Measurements from ENCODE around the gene FAM117A.

The FAM117A gene

DNA sequence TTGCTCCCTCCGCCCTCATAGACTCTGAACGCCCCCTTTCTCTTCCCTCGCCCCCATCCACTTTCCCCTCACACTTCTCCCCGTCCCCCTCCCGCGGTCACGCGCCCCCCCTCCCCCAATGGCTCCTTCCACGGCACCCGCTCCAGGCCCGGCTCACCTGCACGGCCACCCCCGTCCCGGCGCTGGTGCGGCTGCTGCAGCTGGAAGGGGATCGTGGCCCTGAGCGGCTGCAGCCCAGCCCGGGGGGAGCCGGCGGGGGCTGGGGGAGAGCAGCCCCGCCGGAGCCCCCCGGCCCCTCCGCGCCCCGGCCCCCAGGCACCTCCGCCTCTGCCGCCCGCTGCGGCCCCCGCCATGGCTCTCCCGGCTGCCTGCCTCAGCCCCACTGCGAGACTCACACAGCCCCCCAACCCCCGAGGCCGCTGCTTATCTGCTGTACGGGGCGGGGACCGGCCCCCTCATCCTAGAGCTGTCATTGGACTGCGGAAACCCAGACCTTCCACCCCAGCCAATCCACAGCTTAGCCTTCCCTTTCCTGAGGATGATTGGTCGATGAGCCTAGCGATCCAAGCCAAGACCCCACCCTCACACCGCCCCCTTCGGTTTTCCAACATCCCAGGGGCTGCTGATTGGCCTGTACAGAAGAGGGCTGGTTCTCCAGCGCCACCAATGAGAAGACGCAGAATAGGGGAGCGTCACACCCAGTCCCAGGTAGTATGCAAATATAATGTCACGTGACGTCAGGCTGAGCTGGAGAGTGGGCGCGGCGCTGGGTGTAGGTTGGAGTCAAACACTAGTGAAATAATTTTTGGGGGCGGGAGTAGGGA is at the start of gene FAM117A:
TSS of gene FAM117A (minus strand) at position 397 of the 824 bp plus-strand sequence. CDS start at position 353, 44 bp downstream.
- peak within 1 kb of the TSS; percentile 94 for H3K4me3 ChIP-seq (ENCODE audit: low read length)
- no peaks in the 10 kb centered on the region; the same call in 1 of the 2 replicates for H3K27me3 ChIP-seq (ENCODE audit: control insufficient read depth, insufficient read depth, low read length)
- no peaks in the 10 kb centered on the region for H3K4me1 ChIP-seq (ENCODE audit: control insufficient read depth, insufficient read depth, low read length)
- DNase-seq (ENCODE audit: low read depth, low spot score): peak; percentile 99
- H3K27ac ChIP-seq (ENCODE audit: low read length): no peak within 1 kb of the TSS
- no peaks in the 10 kb centered on the region for H3K36me3 ChIP-seq (ENCODE audit: control insufficient read depth, insufficient read depth, low read length)
- no CpG with 5 or more reads among the region's 53 CpGs for WGBS (ENCODE audit: insufficient coverage, insufficient read length)
- no peaks in the 10 kb centered on the region for H3K9me3 ChIP-seq (ENCODE audit: control insufficient read depth, insufficient read depth, low read length)

- DNase-seq (ENCODE audit: low read depth, low spot score): no peak
- Histone ChIP-seq H3K27ac (ENCODE audit: low read length) (no peak overlapping the region), H3K27me3 (ENCODE audit: control insufficient read depth, insufficient read depth, low read length) (no peaks in the 10 kb centered on the region), H3K9me3 (ENCODE audit: control insufficient read depth, insufficient read depth, low read length) (no peaks in the 10 kb centered on the region), H3K36me3 (ENCODE audit: control insufficient read depth, insufficient read depth, low read length) (peaks cover 2% of the 10 kb centered on the region; the same call in 1 of the 2 replicates), H3K4me1 (ENCODE audit: control insufficient read depth, insufficient read depth, low read length) (no peaks in the 10 kb centered on the region), H3K4me3 (ENCODE audit: low read length) (no peak overlapping the region)
- WGBS (ENCODE audit: insufficient coverage, insufficient read length): no CpG with 5 or more reads among the region's 4 CpGs
Measured at GRCh38 chr17:49809056-49809455, 45.1 kb upstream of the FAM117A start.

DNA sequence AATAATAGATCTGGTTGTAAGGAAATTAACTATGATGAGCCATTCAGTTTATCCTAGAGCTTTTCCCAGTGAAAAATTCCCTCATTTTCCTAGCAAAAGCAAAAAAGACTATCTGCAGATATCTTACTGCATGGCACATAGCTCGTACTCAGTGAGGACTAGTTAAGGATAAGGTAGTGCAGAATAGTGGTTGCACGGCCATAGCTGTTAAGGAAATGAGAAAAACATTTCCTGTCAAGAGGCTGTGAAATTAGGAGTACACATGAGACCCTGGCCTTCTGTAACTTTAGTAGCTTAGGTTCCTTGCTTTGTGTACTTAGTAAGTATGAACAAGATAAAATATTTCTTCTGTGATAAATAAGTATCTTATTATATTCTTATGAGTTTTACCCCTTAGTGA is 34.8 kb upstream of the FAM117A start:
- Histone ChIP-seq H3K36me3 (ENCODE audit: control insufficient read depth, insufficient read depth, low read length) (peaks cover 16% of the 10 kb centered on the region; the same call in 1 of the 2 replicates), H3K4me1 (ENCODE audit: control insufficient read depth, insufficient read depth, low read length) (no peaks in the 10 kb centered on the region)
- no CpG with 5 or more reads among the region's 2 CpGs for WGBS (ENCODE audit: insufficient coverage, insufficient read length)

DNA sequence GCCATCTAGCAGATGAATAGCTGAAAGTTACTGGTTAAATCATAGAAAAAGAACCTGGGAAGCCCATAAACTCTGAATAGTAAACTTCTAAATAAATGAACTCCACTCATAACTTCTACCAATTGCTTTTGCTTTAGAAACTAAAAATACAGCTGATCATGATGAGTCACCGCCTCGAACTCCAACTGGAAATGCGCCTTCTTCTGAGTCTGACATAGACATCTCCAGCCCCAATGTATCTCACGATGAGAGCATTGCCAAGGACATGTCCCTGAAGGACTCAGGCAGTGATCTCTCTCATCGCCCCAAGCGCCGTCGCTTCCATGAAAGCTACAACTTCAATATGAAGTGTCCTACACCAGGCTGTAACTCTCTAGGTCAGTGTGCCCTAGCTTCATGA is 34.3 kb upstream of the FAM117A start:
- no peaks in the 10 kb centered on the region for H3K4me1 ChIP-seq (ENCODE audit: control insufficient read depth, insufficient read depth, low read length)
- no peak overlapping the region for H3K4me3 ChIP-seq (ENCODE audit: low read length)
- H3K27me3 ChIP-seq (ENCODE audit: control insufficient read depth, insufficient read depth, low read length): no peaks in the 10 kb centered on the region
- H3K36me3 ChIP-seq (ENCODE audit: control insufficient read depth, insufficient read depth, low read length): peaks cover 16% of the 10 kb centered on the region; the same call in 1 of the 2 replicates
- DNase-seq (ENCODE audit: low read depth, low spot score): no peak
- no peak overlapping the region for H3K27ac ChIP-seq (ENCODE audit: low read length)
- no peaks in the 10 kb centered on the region for H3K9me3 ChIP-seq (ENCODE audit: control insufficient read depth, insufficient read depth, low read length)
- WGBS (ENCODE audit: insufficient coverage, insufficient read length): no CpG with 5 or more reads among the region's 8 CpGs

More for the DNA sequence above, 34.8 kb upstream of the FAM117A start:
- H3K27me3 ChIP-seq (ENCODE audit: control insufficient read depth, insufficient read depth, low read length): no peaks in the 10 kb centered on the region
- no peak for DNase-seq (ENCODE audit: low read depth, low spot score)
- H3K9me3 ChIP-seq (ENCODE audit: control insufficient read depth, insufficient read depth, low read length): no peaks in the 10 kb centered on the region
- H3K27ac ChIP-seq (ENCODE audit: low read length): no peak overlapping the region
- no peak overlapping the region for H3K4me3 ChIP-seq (ENCODE audit: low read length)

DNA sequence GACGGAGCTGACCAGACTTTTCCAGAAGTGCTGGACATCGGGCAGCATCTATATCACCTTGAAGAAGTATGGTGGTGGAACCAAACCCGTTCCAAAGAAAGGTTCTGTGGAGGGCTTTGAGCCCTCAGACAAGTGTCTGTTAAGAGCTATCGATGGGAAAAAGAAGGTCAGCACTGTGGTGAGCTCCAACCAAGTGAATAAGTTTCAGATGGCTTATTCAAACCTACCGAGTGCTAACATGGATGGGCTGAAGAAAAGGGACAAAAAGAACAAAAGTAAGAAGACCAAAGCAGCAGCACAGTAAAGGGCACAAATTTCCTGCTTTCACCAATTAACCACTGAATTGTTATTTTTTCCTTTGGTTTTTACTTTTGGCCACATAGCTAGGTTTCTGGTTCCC is 31.4 kb upstream of the FAM117A start:
- no peak for DNase-seq (ENCODE audit: low read depth, low spot score)
- no CpG with 5 or more reads among the region's 5 CpGs for WGBS (ENCODE audit: insufficient coverage, insufficient read length)
- Histone ChIP-seq H3K9me3 (ENCODE audit: control insufficient read depth, insufficient read depth, low read length) (no peaks in the 10 kb centered on the region), H3K4me3 (ENCODE audit: low read length) (no peak overlapping the region), H3K27me3 (ENCODE audit: control insufficient read depth, insufficient read depth, low read length) (no peaks in the 10 kb centered on the region), H3K27ac (ENCODE audit: low read length) (no peak overlapping the region), H3K4me1 (ENCODE audit: control insufficient read depth, insufficient read depth, low read length) (no peaks in the 10 kb centered on the region), H3K36me3 (ENCODE audit: control insufficient read depth, insufficient read depth, low read length) (peaks cover 16% of the 10 kb centered on the region; the same call in 1 of the 2 replicates)

- Histone ChIP-seq H3K36me3 (ENCODE audit: control insufficient read depth, insufficient read depth, low read length) (peaks cover 8% of the 10 kb centered on the region; the same call in 1 of the 2 replicates), H3K4me3 (ENCODE audit: low read length) (no peak overlapping the region), H3K27me3 (ENCODE audit: control insufficient read depth, insufficient read depth, low read length) (no peaks in the 10 kb centered on the region), H3K4me1 (ENCODE audit: control insufficient read depth, insufficient read depth, low read length) (no peaks in the 10 kb centered on the region), H3K9me3 (ENCODE audit: control insufficient read depth, insufficient read depth, low read length) (no peaks in the 10 kb centered on the region), H3K27ac (ENCODE audit: low read length) (no peak overlapping the region)
- DNase-seq (ENCODE audit: low read depth, low spot score): no peak
- WGBS (ENCODE audit: insufficient coverage, insufficient read length): no CpG with 5 or more reads among the region's 3 CpGs
Measured at GRCh38 chr17:49793309-49793708, 29.4 kb upstream of the FAM117A start.

DNA sequence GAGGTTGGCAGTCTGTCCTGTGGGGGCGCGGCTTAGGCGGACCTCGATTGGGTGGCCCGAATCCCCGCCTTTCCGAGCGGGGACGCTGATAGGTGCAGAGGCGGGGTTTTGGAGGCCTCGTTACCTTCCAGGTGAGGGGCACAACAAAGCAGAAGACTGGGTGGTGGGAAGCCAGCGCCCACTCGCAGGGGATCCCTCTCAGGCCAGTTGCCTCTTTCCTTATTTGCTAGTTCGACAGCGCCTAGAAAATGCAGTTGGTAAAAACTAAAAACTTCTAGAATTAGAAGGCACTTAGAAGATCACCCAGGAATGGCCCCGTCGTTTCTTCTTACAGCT is 25.3 kb upstream of the FAM117A start:
- Histone ChIP-seq H3K4me1 (ENCODE audit: control insufficient read depth, insufficient read depth, low read length) (no peaks in the 10 kb centered on the region), H3K36me3 (ENCODE audit: control insufficient read depth, insufficient read depth, low read length) (peaks cover 3% of the 10 kb centered on the region; the same call in 1 of the 2 replicates), H3K27me3 (ENCODE audit: control insufficient read depth, insufficient read depth, low read length) (no peaks in the 10 kb centered on the region), H3K9me3 (ENCODE audit: control insufficient read depth, insufficient read depth, low read length) (no peaks in the 10 kb centered on the region), H3K4me3 (ENCODE audit: low read length) (peak overlapping the region; percentile 10; the same call in 1 of the 2 replicates), H3K27ac (ENCODE audit: low read length) (no peak overlapping the region)
- no peak for DNase-seq (ENCODE audit: low read depth, low spot score)
- WGBS (ENCODE audit: insufficient coverage, insufficient read length): no CpG with 5 or more reads among the region's 17 CpGs

GRCh38 chr17:49788478-49789242 is 24.7 kb upstream of the FAM117A start, which contains the start of gene KAT7:
TSS of gene KAT7 (plus strand) at chr17:49788681. CDS start at chr17:49788835, 154 bp downstream.
- Histone ChIP-seq H3K4me3 (ENCODE audit: low read length) (peak within 1 kb of the TSS; percentile 83), H3K36me3 (ENCODE audit: control insufficient read depth, insufficient read depth, low read length) (peaks cover 3% of the 10 kb centered on the region; the same call in 1 of the 2 replicates), H3K9me3 (ENCODE audit: control insufficient read depth, insufficient read depth, low read length) (no peaks in the 10 kb centered on the region), H3K4me1 (ENCODE audit: control insufficient read depth, insufficient read depth, low read length) (no peaks in the 10 kb centered on the region), H3K27ac (ENCODE audit: low read length) (no peak within 1 kb of the TSS), H3K27me3 (ENCODE audit: control insufficient read depth, insufficient read depth, low read length) (no peaks in the 10 kb centered on the region)
- WGBS (ENCODE audit: insufficient coverage, insufficient read length): no CpG with 5 or more reads among the region's 59 CpGs
- DNase-seq (ENCODE audit: low read depth, low spot score): peak; percentile 99

DNA sequence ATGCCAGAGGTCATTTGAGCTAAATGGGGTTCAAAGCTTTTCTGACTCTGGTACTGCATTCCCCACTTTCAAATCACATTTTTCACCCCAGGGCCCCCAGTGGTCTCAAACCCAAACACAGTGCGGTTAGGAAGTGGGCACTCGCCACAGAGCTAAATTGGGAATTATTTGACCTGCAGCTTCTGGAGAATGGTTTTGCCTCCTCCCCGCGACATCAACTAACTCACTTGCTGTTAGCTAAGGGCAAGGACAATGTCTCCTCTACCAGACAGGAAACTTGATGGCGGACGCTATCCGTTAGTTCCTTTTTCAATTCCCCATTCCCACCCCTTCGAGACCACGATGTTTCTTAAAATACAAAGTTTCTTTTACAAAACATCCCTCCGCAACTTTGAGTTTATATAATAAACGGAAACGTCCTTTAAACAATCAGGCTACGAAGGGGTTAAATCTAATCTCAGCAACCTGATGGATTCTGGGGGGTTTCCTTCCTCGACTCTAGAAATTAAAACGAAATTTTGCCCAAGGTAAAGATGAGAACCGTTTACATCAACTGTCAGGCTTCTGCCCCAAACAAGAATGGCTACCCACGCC is 24.1 kb upstream of the FAM117A start:
- Histone ChIP-seq H3K4me3 (ENCODE audit: low read length) (peak overlapping the region; percentile 37; the same call in 1 of the 2 replicates), H3K4me1 (ENCODE audit: control insufficient read depth, insufficient read depth, low read length) (no peaks in the 10 kb centered on the region)

DNA sequence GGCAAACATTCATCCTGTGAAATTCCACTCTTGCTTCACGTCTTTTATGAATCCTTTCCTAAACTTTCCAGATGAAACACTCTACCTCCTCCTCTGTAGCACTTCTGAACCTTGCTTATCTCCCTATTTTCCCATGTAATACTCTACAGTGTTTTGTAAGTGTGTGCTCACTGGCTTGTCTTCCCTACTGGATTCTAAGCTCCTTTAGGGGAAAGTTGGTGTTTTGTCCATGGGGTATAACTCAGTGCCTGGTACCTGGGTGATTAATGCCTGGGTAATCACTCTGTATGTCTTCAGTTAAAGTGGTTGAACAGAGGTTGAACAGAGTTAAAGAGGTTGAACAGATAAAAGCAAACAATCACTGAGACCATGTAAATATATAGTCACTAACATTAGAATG is 20.7 kb upstream of the FAM117A start:
- H3K27me3 ChIP-seq (ENCODE audit: control insufficient read depth, insufficient read depth, low read length): no peaks in the 10 kb centered on the region
- no peaks in the 10 kb centered on the region for H3K36me3 ChIP-seq (ENCODE audit: control insufficient read depth, insufficient read depth, low read length)
- H3K4me3 ChIP-seq (ENCODE audit: low read length): no peak overlapping the region
- no peaks in the 10 kb centered on the region for H3K4me1 ChIP-seq (ENCODE audit: control insufficient read depth, insufficient read depth, low read length)
- no CpG with 5 or more reads among the region's 1 CpG for WGBS (ENCODE audit: insufficient coverage, insufficient read length)
- no peak for DNase-seq (ENCODE audit: low read depth, low spot score)
- H3K27ac ChIP-seq (ENCODE audit: low read length): no peak overlapping the region
- H3K9me3 ChIP-seq (ENCODE audit: control insufficient read depth, insufficient read depth, low read length): no peaks in the 10 kb centered on the region

More for the DNA sequence above, 24.1 kb upstream of the FAM117A start:
- Histone ChIP-seq H3K27me3 (ENCODE audit: control insufficient read depth, insufficient read depth, low read length) (no peaks in the 10 kb centered on the region), H3K36me3 (ENCODE audit: control insufficient read depth, insufficient read depth, low read length) (peaks cover 3% of the 10 kb centered on the region; the same call in 1 of the 2 replicates), H3K9me3 (ENCODE audit: control insufficient read depth, insufficient read depth, low read length) (no peaks in the 10 kb centered on the region), H3K27ac (ENCODE audit: low read length) (no peak overlapping the region)
- DNase-seq (ENCODE audit: low read depth, low spot score): no peak
- WGBS (ENCODE audit: insufficient coverage, insufficient read length): no CpG with 5 or more reads among the region's 17 CpGs

Measured in iPS DF 6.9 (cell line).